NCI-H748 (cell line): ENCODE data around the gene PTGES3.
"Not testable (repeated sequence)": the region's sequence is repeated elsewhere in the genome, so short reads cannot be mapped to it uniquely, and the experiment has no call there.

Experiments used
- DNase-seq: peaks from one replicate; lab custom pipeline; 2025; ENCODE audit not compliant: unreplicated experiment; lab: John Stamatoyannopoulos, UW

Gene PTGES3, protein sequence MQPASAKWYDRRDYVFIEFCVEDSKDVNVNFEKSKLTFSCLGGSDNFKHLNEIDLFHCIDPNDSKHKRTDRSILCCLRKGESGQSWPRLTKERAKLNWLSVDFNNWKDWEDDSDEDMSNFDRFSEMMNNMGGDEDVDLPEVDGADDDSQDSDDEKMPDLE

GRCh38 chr12:56688129-56688845 lies at the start of gene PTGES3:
Gene PTGES3, minus strand, starts transcription at chr12:56688284. Its CDS starts 285 bp downstream, at chr12:56687999.
- peak; percentile 99 for DNase-seq

GRCh38 chr12:56728139-56728861 lies 40.2 kb upstream of the PTGES3 start:
- DNase-seq = no peak

DNA sequence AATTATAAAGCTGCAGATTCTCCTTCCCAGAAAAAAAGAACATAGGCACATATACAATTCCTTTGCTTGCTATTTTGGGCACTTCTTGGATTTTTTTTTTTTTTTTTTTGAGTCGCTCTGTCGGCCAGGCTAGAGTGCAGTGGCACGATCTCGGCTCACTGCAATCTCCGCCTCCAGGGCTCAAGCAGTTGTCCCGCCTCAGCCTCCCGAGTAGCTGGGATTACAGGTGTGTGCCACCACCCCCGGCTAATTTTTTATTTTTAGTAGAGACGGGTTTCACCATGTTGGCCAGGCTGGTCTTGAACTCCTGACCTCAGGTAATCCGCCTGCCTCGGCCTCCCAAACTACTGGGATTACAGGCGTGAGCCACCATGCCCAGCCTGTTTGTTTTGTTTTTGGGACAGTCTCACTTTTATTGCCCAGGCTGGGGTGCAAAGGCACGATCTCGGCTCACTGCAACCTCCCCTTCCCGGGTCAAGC lies 38.2 kb upstream of the PTGES3 start:
- not testable (repeated sequence) for DNase-seq

DNA sequence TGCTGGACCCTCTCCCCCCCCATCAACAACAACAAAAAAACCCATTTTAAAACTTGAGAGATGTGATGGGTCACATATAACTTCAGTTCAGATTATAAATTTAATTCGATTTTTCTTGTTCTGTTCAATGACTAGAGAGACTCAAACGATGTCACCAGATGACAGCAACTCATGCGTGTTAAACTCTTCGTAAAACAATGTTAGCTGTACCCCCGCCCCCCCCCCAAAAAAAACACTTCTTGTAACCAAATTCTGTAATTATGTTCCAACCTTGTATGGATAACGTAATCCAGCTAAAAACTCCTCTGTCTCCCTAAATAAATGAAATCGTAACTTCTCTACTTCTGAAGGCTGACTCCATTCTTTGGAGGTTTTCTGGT lies 37.6 kb upstream of the PTGES3 start:
- DNase-seq = no peak

- peak; percentile 98 for DNase-seq
Measured at GRCh38 chr12:56724972-56725722, 37.1 kb upstream of the PTGES3 start, which contains the start of gene NACA. Gene NACA, minus strand, starts transcription at chr12:56725299. Its CDS starts 778 bp downstream, at chr12:56724521.

- peak; percentile 42 for DNase-seq
Measured at GRCh38 chr12:56724701-56724971, 36.6 kb upstream of the PTGES3 start.

DNA sequence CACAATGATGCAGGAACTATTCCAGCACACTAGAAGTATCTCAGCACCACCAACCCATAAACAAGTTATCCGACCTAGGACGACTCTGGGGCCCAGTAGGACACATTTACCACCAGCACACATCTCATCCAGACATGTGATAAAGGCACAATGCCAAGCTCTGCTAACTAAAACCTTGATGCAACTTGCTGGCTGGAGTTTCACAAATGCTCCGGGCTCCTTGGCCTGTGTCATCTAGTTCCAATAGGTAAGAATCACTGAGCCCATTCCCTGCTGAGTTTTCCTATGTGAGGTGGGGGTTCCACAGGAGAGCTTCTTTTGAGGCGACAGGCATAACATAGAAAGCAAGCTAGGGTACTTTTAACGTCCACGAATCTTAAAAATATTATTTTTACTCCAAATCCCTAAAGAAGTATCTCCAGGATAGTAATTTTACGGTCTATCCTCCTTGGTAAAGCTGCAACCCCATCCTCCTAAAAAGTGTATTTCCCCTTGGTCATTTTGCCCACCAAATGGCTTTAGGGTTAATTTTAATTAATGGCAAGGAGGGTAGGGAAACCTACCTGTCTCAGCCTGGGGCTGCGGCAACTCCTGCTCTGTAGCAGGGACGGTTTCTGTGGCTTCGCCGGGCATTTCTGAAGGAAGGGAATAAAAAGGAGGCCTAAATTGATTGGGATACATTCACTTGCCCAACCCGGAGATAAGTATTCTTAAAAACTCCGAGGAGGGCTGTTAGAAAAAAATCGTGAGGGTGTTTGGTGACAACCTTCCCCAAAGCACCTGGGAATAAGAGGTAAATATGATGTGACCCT lies 36.0 kb upstream of the PTGES3 start:
- peak; percentile 37 for DNase-seq

GRCh38 chr12:56723352-56723751 lies 35.3 kb upstream of the PTGES3 start:
- no peak for DNase-seq

DNA sequence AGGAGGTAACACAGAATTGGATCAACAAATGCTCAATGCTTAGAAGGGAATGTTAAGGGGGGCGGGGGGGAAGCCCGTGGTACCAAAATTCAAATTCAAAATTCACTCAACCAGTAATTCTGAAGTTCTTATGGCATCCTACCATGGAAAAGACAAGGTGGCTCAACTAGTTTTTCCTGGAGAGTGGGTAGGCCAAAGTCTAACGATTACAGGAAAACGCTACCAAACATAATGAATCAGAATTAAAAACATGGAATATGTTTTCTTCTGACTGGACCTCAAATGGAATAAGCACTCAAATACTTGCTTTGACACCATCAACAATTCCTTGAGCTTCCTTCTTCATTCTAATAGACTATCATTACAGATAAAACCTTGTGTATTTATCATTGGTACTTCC lies 34.7 kb upstream of the PTGES3 start:
- DNase-seq = no peak

DNA sequence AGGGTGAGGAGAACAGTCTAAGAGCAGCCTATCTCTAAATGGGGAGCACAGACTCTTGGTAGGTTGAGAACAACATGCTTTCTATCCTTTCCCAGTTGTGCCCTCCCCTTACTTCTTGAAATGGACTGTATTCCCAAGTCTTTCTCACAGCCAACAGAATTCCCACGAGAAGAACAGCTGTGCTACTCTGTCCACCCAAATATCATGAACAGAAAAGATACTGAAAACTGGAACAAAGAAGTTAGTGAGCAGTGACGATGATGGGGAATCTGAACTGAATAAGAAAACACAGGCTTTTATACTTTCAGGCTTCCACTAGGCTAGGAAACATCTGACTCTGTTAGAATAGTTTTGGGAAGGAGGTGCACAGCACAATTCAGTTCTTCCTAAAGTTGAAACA lies 33.6 kb upstream of the PTGES3 start:
- DNase-seq = no peak

GRCh38 chr12:56721216-56721615 lies 33.1 kb upstream of the PTGES3 start:
- no peak for DNase-seq

- no peak for DNase-seq
Measured at GRCh38 chr12:56720731-56721151, 32.7 kb upstream of the PTGES3 start.

DNA sequence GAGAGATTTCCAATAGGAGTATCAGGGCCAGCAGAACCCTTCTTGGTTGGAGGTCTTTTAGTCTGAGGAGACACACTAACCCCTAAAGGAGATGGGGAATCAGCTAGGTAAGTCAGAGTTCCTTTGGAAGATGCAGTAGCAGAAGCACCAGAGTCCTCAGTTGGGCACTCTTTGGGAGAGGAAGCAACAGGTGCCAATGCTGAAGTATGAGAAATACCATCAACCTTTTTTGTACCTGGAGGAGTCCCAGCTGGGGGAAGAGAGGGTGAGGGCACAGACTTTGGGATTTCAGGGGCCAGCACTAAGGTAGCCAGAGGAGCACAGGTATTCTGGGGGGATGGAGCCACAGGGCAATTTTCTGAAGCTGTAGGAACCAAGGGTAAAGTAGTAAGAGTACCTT lies 31.0 kb upstream of the PTGES3 start:
- no peak for DNase-seq

- no peak for DNase-seq
Measured at GRCh38 chr12:56718636-56719035, 30.6 kb upstream of the PTGES3 start.

- no peak for DNase-seq
Measured at GRCh38 chr12:56718149-56718548, 30.1 kb upstream of the PTGES3 start.

GRCh38 chr12:56716933-56717880 lies 29.1 kb upstream of the PTGES3 start:
- DNase-seq = no peak

GRCh38 chr12:56716458-56716857 lies 28.4 kb upstream of the PTGES3 start:
- DNase-seq = no peak

DNA sequence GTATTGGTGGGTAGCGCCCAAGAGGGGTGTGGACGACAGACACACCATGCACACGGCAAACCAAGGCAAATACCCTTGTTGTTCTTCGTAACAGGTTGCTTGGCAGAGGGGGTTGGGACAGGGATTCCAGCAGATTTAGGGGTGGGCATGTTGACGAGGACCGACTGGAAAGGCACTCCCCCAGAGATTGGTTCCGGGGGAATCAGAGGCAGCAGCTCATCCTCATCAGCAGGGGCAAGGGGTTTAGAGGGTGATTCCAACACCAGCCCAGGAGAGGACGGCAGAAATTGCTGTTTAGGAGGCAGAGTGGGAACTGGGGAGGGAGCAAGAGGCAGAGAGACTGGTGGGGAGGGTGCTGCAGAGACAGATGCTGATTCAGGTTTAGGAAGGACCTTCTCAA lies 27.7 kb upstream of the PTGES3 start:
- DNase-seq = no peak

GRCh38 chr12:56714431-56714929 lies 26.4 kb upstream of the PTGES3 start:
- no peak for DNase-seq
